Upper lobe of left lung (tissue), 6 donors: ENCODE data around the gene SH3PXD2A. TPM values are rescaled to one million over a fixed set of nuclear protein-coding genes. Genes with fewer than 3 reads are reported as not detected.

ENCODE experiments used
- ATAC-seq, 2 donors: fragments of 200-7000 bp; cut with Tn5 transposase; one replicate each; pipeline ENCODE4 v1.9.1; 2022; ENCODE audit warnings: mild to moderate bottlenecking in 2 of 2, moderate library complexity in 2 of 2; ENCODE audit not compliant: low FRiP score in 2 of 2
- DNase-seq, 2 donors: peaks; one replicate each; pipeline ENCODE4 v3.0.0-alpha.2; 2019 to 2020
- H3K27ac ChIP-seq, 4 donors: fragments of 200-600 bp; sonication (generic); one replicate each; pipeline ENCODE4 v1.5.1; 2016 to 2019
- H3K27me3 ChIP-seq, 4 donors: fragments of 200-600 bp; sonication (generic); one replicate each; pipeline ENCODE4 v1.5.1; 2017 to 2019
- H3K36me3 ChIP-seq, 4 donors: fragments of 200-600 bp; sonication (generic); one replicate each; pipeline ENCODE4 v1.5.1; 2016 to 2019
- H3K4me1 ChIP-seq, 4 donors: fragments of 200-600 bp; sonication (generic); one replicate each; pipeline ENCODE4 v1.5.1; 2018 to 2019
- H3K4me3 ChIP-seq, 4 donors: fragments of 200-600 bp; sonication (generic); one replicate each; pipeline ENCODE4 v1.5.1; 2017 to 2019; ENCODE audit warnings: mild to moderate bottlenecking in 2 of 4, moderate library complexity in 1 of 4
- H3K9me3 ChIP-seq, 4 donors: fragments of 200-600 bp; sonication (generic); one replicate each; pipeline ENCODE4 v1.5.1; 2018 to 2019
- CTCF ChIP-seq, 6 experiments: fragments of 450-650 bp in 4 of 6; fragments of 200-600 bp in 2 of 6; sonication (generic) in 2 of 6; IDR thresholded peaks; one replicate each; pipeline ENCODE4 v1.5.1; 2016 to 2019; ENCODE audit warnings: antibody characterized with exemption in 6 of 6
- EP300 ChIP-seq, 4 donors: sonication (generic); formaldehyde crosslinking; IDR thresholded peaks; one replicate each; pipeline ENCODE4 v1.5.1; 2017; ENCODE audit warnings: antibody characterized with exemption in 4 of 4, control low read depth in 2 of 4
- POLR2A ChIP-seq, 4 donors: fragments of 450-650 bp; IDR thresholded peaks; one replicate each; pipeline ENCODE4 v1.5.1; 2016 to 2017; ENCODE audit warnings: antibody characterized with exemption in 4 of 4, mild to moderate bottlenecking in 2 of 4
- POLR2AphosphoS5 ChIP-seq, 2 donors: sonication (generic); formaldehyde crosslinking; IDR thresholded peaks; one replicate each; pipeline ENCODE4 v1.5.1; 2017; ENCODE audit warnings: antibody characterized with exemption in 2 of 2
- WGBS, 2 donors: methylation state at CpG; one replicate each; pipeline ENCODE4 v1.1.5; 2017 to 2018; 5-methylcytosine and 5-hydroxymethylcytosine counted together
- small RNA-seq, 4 donors: library from RNA; depleted of rRNA; stranded (forward); fragments of <200 nt; gene quantifications; one replicate each; pipeline ENCODE3, GENCODE V24; 2016
- total RNA-seq, 6 donors: library from RNA; depleted of rRNA in 4 of 6; stranded (reverse); fragments of >200 nt in 4 of 6; gene quantifications; one replicate each; pipeline versions ENCODE4 v1.1.0 to v1.2.1, GENCODE V29; 2016 to 2021
- donor health status: DM: no; HTN: no; CAD: no; lungs with moderate emphysema.
- donor health status: DM: no; HTN: yes; CAD: no; lungs with severe emphysema.

SH3PXD2A gene
- total RNA-seq, 6 donors from 2014 or later = 19.6 to 42.2 (median 30.8) TPM

- WGBS, 2 donors = 94% methylated on average over 7 to 8 of the region's 8 CpGs
- H3K27ac ChIP-seq = no peak overlapping the region
- no peaks in the 10 kb centered on the region for H3K36me3 ChIP-seq
- no peaks in the 10 kb centered on the region for H3K9me3 ChIP-seq
- H3K27me3 ChIP-seq = no peaks in the 10 kb centered on the region
- TF ChIP-seq CTCF (IDR thresholded peaks at IDR 0.05) = no peak
- no peak for TF ChIP-seq POLR2AphosphoS5 (IDR thresholded peaks at IDR 0.05)
- no peak for TF ChIP-seq POLR2A (IDR thresholded peaks at IDR 0.05)
- TF ChIP-seq EP300 (IDR thresholded peaks at IDR 0.05) = no peak
- H3K4me1 ChIP-seq = peaks cover 5 to 12% (median 10%) of the 10 kb centered on the region in 4 donors
- DNase-seq (no peak), ATAC-seq (no peak)
- no peak overlapping the region for H3K4me3 ChIP-seq
Observed at GRCh38 chr10:103544657-103545310, 310.6 kb downstream of the SH3PXD2A start.

Small RNA genes lying within 50 kb of the gene (small RNA-seq; reads per million reads assigned to genes)
- gene RF00019 = 0 reads per million in 4 donors

Other genes starting within 250 kb of the SH3PXD2A start
- gene STN1, start 62.6 kb upstream of the SH3PXD2A start, total RNA-seq = 10 to 100 TPM; 36.3 to 71.4 (median 53.4) TPM
- gene SLK, start 111.6 kb upstream of the SH3PXD2A start, total RNA-seq = 100 to 1,000 TPM in 1 of 6 donors, 10 to 100 TPM in 5; 38.7 to 103 (median 58.1) TPM
- gene COL17A1, start 230.3 kb upstream of the SH3PXD2A start, total RNA-seq = 1 to 10 TPM; 1.0 to 2.0 (median 1.6) TPM